SU-DHL-6 (cell line): ENCODE measurements around the gene PLLP.

Experiments used
- H2AFZ ChIP-seq: fragments of 200-600 bp; sonication (generic); 2 replicates; pipeline ENCODE4 v1.6.1; 2014; ENCODE audit warnings: low read depth, mild to moderate bottlenecking, moderate library complexity, mixed read lengths, antibody characterized with exemption, low read length; ENCODE audit not compliant: severe bottlenecking
- H3F3A ChIP-seq: fragments of 200-600 bp; shearing (Covaris generic); 2 replicates; pipeline ENCODE4 v1.6.0; 2016; ENCODE audit warnings: antibody characterized with exemption, mild to moderate bottlenecking; ENCODE audit not compliant: insufficient read depth
- H3K27ac ChIP-seq: fragments of 200-600 bp; sonication (generic); 2 replicates; pipeline ENCODE4 v1.5.1; 2016; ENCODE audit warnings: low read depth, mild to moderate bottlenecking, low read length, moderate library complexity, mixed read lengths
- H3K27me3 ChIP-seq: fragments of 200-600 bp; sonication (generic), shearing (Covaris generic); 2 replicates; pipeline ENCODE4 v1.6.0; 2014; ENCODE audit warnings: mild to moderate bottlenecking, low read length
- H3K36me3 ChIP-seq: fragments of 200-600 bp; sonication (generic); 2 replicates; pipeline ENCODE4 v1.6.1; 2014; ENCODE audit warnings: mild to moderate bottlenecking, low read length, mixed read lengths
- H3K4me2 ChIP-seq: fragments of 300-600, 200-600 bp; shearing (Covaris generic), sonication (generic); 2 replicates; pipeline ENCODE4 v1.6.0; 2014; ENCODE audit warnings: low read length, low read depth, mild to moderate bottlenecking; ENCODE audit not compliant: poor library complexity, severe bottlenecking
- H3K4me3 ChIP-seq: fragments of 200-600 bp; sonication (generic); 2 replicates; pipeline ENCODE4 v1.5.1; 2014; ENCODE audit warnings: antibody characterized with exemption, low read length, mild to moderate bottlenecking, mixed read lengths; ENCODE audit not compliant: insufficient read depth, poor library complexity, severe bottlenecking
- H3K79me2 ChIP-seq: fragments of 200-600 bp; sonication (generic); 2 replicates; pipeline ENCODE4 v1.6.1; 2014; ENCODE audit warnings: mild to moderate bottlenecking, low read length, moderate library complexity; ENCODE audit not compliant: insufficient read depth
- H3K9ac ChIP-seq: fragments of 200-600 bp; sonication (generic); 2 replicates; pipeline ENCODE4 v1.7.0; 2014; ENCODE audit warnings: mild to moderate bottlenecking, low read length
- H3K9me2 ChIP-seq: fragments of 200-600 bp; sonication (generic); replicated peaks from 2 replicates; pipeline ENCODE4 v1.6.1; 2014; ENCODE audit warnings: low read length; ENCODE audit not compliant: insufficient read depth
- H3K9me3 ChIP-seq: fragments of 200-600 bp; sonication (generic); 2 replicates; pipeline ENCODE4 v1.6.1; 2014; ENCODE audit warnings: low read length, mixed read lengths; ENCODE audit not compliant: insufficient read depth
- H4K20me1 ChIP-seq: fragments of 200-600 bp; sonication (generic); 2 replicates; pipeline ENCODE4 v1.6.1; 2014; ENCODE audit warnings: low read depth, mild to moderate bottlenecking, antibody characterized with exemption, low read length, moderate library complexity, mixed read lengths
- CTCF ChIP-seq: fragments of 200-600 bp; sonication (generic); IDR thresholded peaks from one replicate; pipeline ENCODE4 v1.5.1; 2017; ENCODE audit warnings: antibody characterized with exemption, mild to moderate bottlenecking, low read length, moderate library complexity; ENCODE audit not compliant: insufficient read depth, poor library complexity, severe bottlenecking
- EZH2phosphoT487 ChIP-seq: fragments of 200-600 bp; sonication (generic), shearing (Covaris generic); conservative IDR thresholded peaks from 2 replicates; pipeline ENCODE4 v1.6.1; 2018; ENCODE audit warnings: mild to moderate bottlenecking, antibody characterized with exemption, low read length, moderate library complexity, mixed read lengths

PLLP gene

DNA sequence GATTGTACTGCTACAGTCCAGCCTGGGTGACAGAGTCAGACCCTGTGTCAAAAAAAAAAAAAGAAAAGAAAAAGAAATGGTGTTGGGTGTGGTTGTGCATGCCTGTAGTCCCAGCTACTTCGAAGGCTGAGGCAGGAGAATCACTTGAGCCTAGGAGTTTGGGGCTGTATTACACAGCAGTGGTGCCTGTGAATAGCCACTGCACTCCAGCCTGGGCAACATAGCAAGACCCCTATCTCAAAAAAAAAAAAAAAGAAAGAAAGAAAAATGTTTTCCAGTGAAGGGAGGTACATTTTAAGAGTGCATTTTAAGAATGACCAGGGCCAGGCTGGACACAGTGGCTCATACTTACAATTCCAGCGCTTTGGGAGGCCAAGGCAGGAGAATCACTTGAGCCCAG is 33.1 kb downstream of the PLLP start:
- Histone ChIP-seq H3K36me3 (peaks cover 15% of the 10 kb centered on the region), H3K79me2 (no peaks in the 10 kb centered on the region), H3K4me3 (no peak overlapping the region), H3K9ac (no peak overlapping the region), H4K20me1 (no peaks in the 10 kb centered on the region), H3K9me2 (no peaks in the 10 kb centered on the region), H3K27ac (no peak overlapping the region), H2AFZ (no peak overlapping the region), H3K4me2 (no peak overlapping the region), H3K27me3 (no peaks in the 10 kb centered on the region), H3F3A (no peaks in the 10 kb centered on the region), H3K9me3 (peaks cover 10% of the 10 kb centered on the region; the same call in 1 of the 2 replicates)
- TF ChIP-seq CTCF (no peak), EZH2phosphoT487 (no peak)

- H3K79me2 ChIP-seq: no peaks in the 10 kb centered on the region
- no peak overlapping the region for H3K27ac ChIP-seq
- no peaks in the 10 kb centered on the region for H4K20me1 ChIP-seq
- H3K9ac ChIP-seq: peak overlapping the region; percentile 66
- TF ChIP-seq EZH2phosphoT487 (no peak), CTCF (no peak)
- peak overlapping the region; percentile 56 for H3K4me2 ChIP-seq
- no peaks in the 10 kb centered on the region for H3K27me3 ChIP-seq
- H3K9me3 ChIP-seq: no peaks in the 10 kb centered on the region
- H3K36me3 ChIP-seq: no peaks in the 10 kb centered on the region
- H3K9me2 ChIP-seq: no peaks in the 10 kb centered on the region
- H3F3A ChIP-seq: peaks cover 5% of the 10 kb centered on the region; the same call in 1 of the 2 replicates
- H2AFZ ChIP-seq: peak overlapping the region; percentile 91
- H3K4me3 ChIP-seq: peak overlapping the region; percentile 76
Measured at GRCh38 chr16:57245472-57246113, 38.9 kb downstream of the PLLP start.

- H3K9me2 ChIP-seq: no peaks in the 10 kb centered on the region
- H3K27me3 ChIP-seq: no peaks in the 10 kb centered on the region
- no peak within 1 kb of the TSS for H3K27ac ChIP-seq
- H3K9ac ChIP-seq: peak within 1 kb of the TSS; percentile 66
- no peaks in the 10 kb centered on the region for H3K36me3 ChIP-seq
- peak within 1 kb of the TSS; percentile 91 for H2AFZ ChIP-seq
- TF ChIP-seq CTCF (no peak), EZH2phosphoT487 (no peak)
- peak within 1 kb of the TSS; percentile 56 for H3K4me2 ChIP-seq
- no peaks in the 10 kb centered on the region for H3K79me2 ChIP-seq
- H4K20me1 ChIP-seq: no peaks in the 10 kb centered on the region
- H3F3A ChIP-seq: peaks cover 5% of the 10 kb centered on the region; the same call in 1 of the 2 replicates
- no peaks in the 10 kb centered on the region for H3K9me3 ChIP-seq
- H3K4me3 ChIP-seq: peak within 1 kb of the TSS; percentile 76
Measured at GRCh38 chr16:57244767-57245471, 39.6 kb downstream of the PLLP start, which contains the start of gene ARL2BP. Gene ARL2BP, plus strand, starts transcription at chr16:57245259. Its CDS starts 109 bp downstream, at chr16:57245368.
